ENCODE results near the gene RASGRF1.
A peak's percentile ranks its signal among the peaks of the same experiment; 100 is the strongest.

Gene RASGRF1

GRCh38 chr15:78979456-78980320 lies 110.9 kb downstream of the RASGRF1 start:
- peak; percentile 76 for DNase-seq (ENCODE audit: low spot score)
- H3K27ac ChIP-seq: peak overlapping the region; percentile 6; the same call in 1 of the 2 replicates
- ChIA-PET CTCF (interaction anchor here (0.6 to 2.3 kb wide), 13 partner anchors 9 to 400 kb away, joined by 3 to 10 read pairs (median 3); partner anchors contain the start of gene CTSH), POLR2A (ENCODE audit: low non-redundant PET) (no interaction called here)
- peak; percentile 66 for TF ChIP-seq CTCF (conservative IDR thresholded peaks at IDR 0.05; ENCODE audit: low read depth)

GRCh38 chr15:78978601-78979179 lies 111.9 kb downstream of the RASGRF1 start:
- no peak for DNase-seq (ENCODE audit: low spot score)
- TF ChIP-seq CTCF (conservative IDR thresholded peaks at IDR 0.05; ENCODE audit: low read depth): no peak
- ChIA-PET CTCF (interaction anchor here (1.6 to 2.2 kb wide), 2 partner anchors 8 to 206 kb away, joined by 5 to 7 read pairs; no protein-coding TSS in a partner anchor), POLR2A (ENCODE audit: low non-redundant PET) (no interaction called here)
- no peak overlapping the region for H3K27ac ChIP-seq

- ChIA-PET POLR2A (ENCODE audit: low non-redundant PET) (no interaction called here), CTCF (interaction anchor here (0.5 to 2.2 kb wide), 7 partner anchors 21 to 740 kb away, joined by 3 to 7 read pairs (median 3); no protein-coding TSS in a partner anchor)
- no peak overlapping the region for H3K27ac ChIP-seq
- no peak for DNase-seq (ENCODE audit: low spot score)
- TF ChIP-seq CTCF (conservative IDR thresholded peaks at IDR 0.05; ENCODE audit: low read depth): no peak
Observed at GRCh38 chr15:78977591-78978347, 112.8 kb downstream of the RASGRF1 start.

GRCh38 chr15:78977091-78977571 lies 113.4 kb downstream of the RASGRF1 start:
- CTCF ChIA-PET: interaction anchor here (0.5 to 0.7 kb wide), 3 partner anchors 33 to 580 kb away, joined by 3 read pairs; no protein-coding TSS in a partner anchor
- no peak overlapping the region for H3K27ac ChIP-seq
- DNase-seq (ENCODE audit: low spot score): no peak
- POLR2A ChIA-PET (ENCODE audit: low non-redundant PET): no interaction called here
- TF ChIP-seq CTCF (conservative IDR thresholded peaks at IDR 0.05; ENCODE audit: low read depth): no peak

- CTCF ChIA-PET: interaction anchor here (0.6 to 0.7 kb wide), 2 partner anchors 33 to 85 kb away, joined by 3 read pairs; no protein-coding TSS in a partner anchor
- POLR2A ChIA-PET (ENCODE audit: low non-redundant PET): no interaction called here
Observed at GRCh38 chr15:78976691-78977090, 113.9 kb downstream of the RASGRF1 start.

More at GRCh38 chr15:78976691-78977090, 113.9 kb downstream of the RASGRF1 start:
- no peak overlapping the region for H3K27ac ChIP-seq
- no peak for DNase-seq (ENCODE audit: low spot score)
- TF ChIP-seq CTCF (conservative IDR thresholded peaks at IDR 0.05; ENCODE audit: low read depth): no peak
